GM12892 (cell line): Measurements from ENCODE around the gene SELENOO.

ENCODE experiments used
- POLR2A ChIP-seq: IDR thresholded peaks from 2 replicates; pipeline ENCODE4 v1.6.1; 2011; ENCODE audit warnings: low read depth, low read length, control low read depth
- TAF1 ChIP-seq: IDR thresholded peaks from 2 replicates; pipeline ENCODE4 v1.6.1; 2011; ENCODE audit warnings: low read depth, mild to moderate bottlenecking, control low read depth, low read length, borderline replicate concordance

GRCh38 chr22:50225200-50225969, 24.6 kb downstream of the SELENOO start:
- TF ChIP-seq TAF1 (no peak), POLR2A (no peak)
